A549 (cell line): ENCODE results near the gene FUT3. TPM values are rescaled to one million over a fixed set of nuclear protein-coding genes. Genes with fewer than 3 reads are reported as not detected.

Source experiments
- ATAC-seq, 2 experiments: fragments of 200-7000 bp in 1 of 2; fragments of >200 bp in 1 of 2; cut with Nextera tagmentation in 1 of 2; cut with Tn5 transposase in 1 of 2; 3 replicates each; pipeline versions ENCODE4 v1.8.0 to v1.9.1; 2018 to 2020; ENCODE audit warnings: mild to moderate bottlenecking in 1 of 2, moderate library complexity in 1 of 2
- CTCF ChIA-PET: fragments of 300-600 bp; sonication (Branson Sonifier 250); formaldehyde crosslinking; extraction: SDS; loops from one replicate; lab custom pipeline; 2021; ENCODE audit warnings: antibody characterized with exemption, inconsistent platforms; lab: Yijun Ruan, JAX
- POLR2A ChIA-PET: fragments of 350-600 bp; formaldehyde crosslinking; extraction: SDS; loops from one replicate; lab custom pipeline; 2021; ENCODE audit warnings: antibody characterized with exemption, inconsistent platforms; lab: Yijun Ruan, JAX
- DNase-seq, 2 experiments: peaks; one replicate each; pipeline versions ENCODE4 v3.0.0 to v3.0.0-alpha.2; 2011 to 2016; ENCODE audit warnings: low read depth in 1 of 2, low spot score in 1 of 2
- FAIRE-seq: peaks from 2 replicates; lab custom pipeline; 2011; peaks lifted over from hg19 to GRCh38; lab: Jason Lieb, UNC
- H3K27ac ChIP-seq, 2 experiments: fragments of >200 bp; sonication (Bioruptor Twin); formaldehyde crosslinking; 3 replicates each; pipeline ENCODE4 v1.5.1; 2016 to 2017
- H3K4me1 ChIP-seq: fragments of >200 bp; sonication (Bioruptor Twin); formaldehyde crosslinking; 3 replicates; pipeline ENCODE4 v1.6.1; 2016
- H3K4me2 ChIP-seq: fragments of >200 bp; sonication (Bioruptor Twin); formaldehyde crosslinking; 3 replicates; pipeline ENCODE4 v1.6.1; 2016
- H3K4me3 ChIP-seq: fragments of >200 bp; sonication (Bioruptor Twin); formaldehyde crosslinking; 3 replicates; pipeline ENCODE4 v1.5.1; 2016
- H3K9me3 ChIP-seq: fragments of >200 bp; sonication (Bioruptor Twin); formaldehyde crosslinking; 3 replicates; pipeline ENCODE4 v1.6.1; 2016
- BHLHE40 ChIP-seq: IDR thresholded peaks from 2 replicates; pipeline ENCODE4 v1.6.1; 2012; ENCODE audit warnings: low read depth, low read length, inconsistent platforms
- CHD4 ChIP-seq: fragments of 200-600 bp; sonication (generic); IDR thresholded peaks from 2 replicates; pipeline ENCODE4 v1.6.1; 2016; ENCODE audit warnings: antibody characterized with exemption, mild to moderate bottlenecking, borderline replicate concordance
- EHF ChIP-seq: fragments of 250-450 bp; sonication (Bioruptor Pico); IDR thresholded peaks from 2 replicates; pipeline ENCODE4 v1.5.0; 2020; ENCODE audit warnings: mild to moderate bottlenecking
- FOSB ChIP-seq: fragments of 250-450 bp; sonication (Bioruptor Pico); IDR thresholded peaks from 2 replicates; pipeline ENCODE4 v1.5.0; 2020; ENCODE audit warnings: mild to moderate bottlenecking, moderate library complexity
- FOSL2 ChIP-seq, 2 experiments: fragments of 450-650 bp in 1 of 2; fragments of >200 bp in 1 of 2; sonication (Bioruptor Twin) in 1 of 2; formaldehyde crosslinking; IDR thresholded peaks; 2 replicates each; pipeline versions ENCODE4 v1.5.0 to v1.6.1; 2016 to 2020; ENCODE audit warnings: mild to moderate bottlenecking in 1 of 2, moderate library complexity in 1 of 2
- GATA3 ChIP-seq: IDR thresholded peaks from 2 replicates; pipeline ENCODE4 v1.6.1; 2012; ENCODE audit warnings: borderline replicate concordance
- HDAC2 ChIP-seq: fragments of 200-600 bp; sonication (generic); IDR thresholded peaks from 2 replicates; pipeline ENCODE4 v1.6.1; 2016
- HES2 ChIP-seq: fragments of >200 bp; sonication (Bioruptor Twin); formaldehyde crosslinking; IDR thresholded peaks from 2 replicates; pipeline ENCODE4 v1.6.1; 2016
- HOXB5 ChIP-seq: fragments of 250-450 bp; sonication (Bioruptor Pico); IDR thresholded peaks from 2 replicates; pipeline ENCODE4 v1.5.0; 2020; ENCODE audit warnings: mild to moderate bottlenecking, moderate library complexity
- JUNB ChIP-seq: fragments of >200 bp; sonication (Bioruptor Twin); formaldehyde crosslinking; IDR thresholded peaks from 2 replicates; pipeline ENCODE4 v1.6.1; 2016
- KDM1A ChIP-seq: fragments of 200-600 bp; sonication (generic); IDR thresholded peaks from 2 replicates; pipeline ENCODE4 v1.6.1; 2016; ENCODE audit warnings: low read depth, mild to moderate bottlenecking
- MAZ ChIP-seq: fragments of 150-350 bp; IDR thresholded peaks from 2 replicates; pipeline ENCODE4 v1.6.1; 2014; ENCODE audit warnings: antibody characterized with exemption, low read depth, low read length, borderline replicate concordance
- MYC ChIP-seq: IDR thresholded peaks from 2 replicates; pipeline ENCODE4 v1.6.1; 2012; ENCODE audit warnings: mild to moderate bottlenecking, inconsistent platforms, low read length, improper control_type of control experiment, borderline replicate concordance
- POLR2AphosphoS2 ChIP-seq: conservative IDR thresholded peaks from 2 replicates; pipeline ENCODE4 v1.6.1; 2012; ENCODE audit warnings: low read length, improper control_type of control experiment, inconsistent platforms
- RARB ChIP-seq: fragments of 250-450 bp; sonication (Bioruptor Pico); IDR thresholded peaks from 2 replicates; pipeline ENCODE4 v1.8.0; 2021; ENCODE audit warnings: mild to moderate bottlenecking, moderate library complexity
- RFX5 ChIP-seq: fragments of 450-650 bp; IDR thresholded peaks from 2 replicates; pipeline ENCODE4 v1.7.1; 2014; ENCODE audit warnings: antibody characterized with exemption, mild to moderate bottlenecking, moderate library complexity
- SMC3 ChIP-seq: fragments of >200 bp; sonication (Bioruptor Twin); formaldehyde crosslinking; IDR thresholded peaks from 3 replicates; pipeline ENCODE4 v1.6.1; 2018; ENCODE audit warnings: inconsistent platforms
- SREBF2 ChIP-seq: fragments of 450-650 bp; IDR thresholded peaks from 2 replicates; pipeline ENCODE4 v1.6.1; 2014; ENCODE audit warnings: mild to moderate bottlenecking, moderate library complexity
- ZC3H11A ChIP-seq: fragments of 450-650 bp; IDR thresholded peaks from 2 replicates; pipeline ENCODE4 v1.6.1; 2014; ENCODE audit warnings: antibody characterized with exemption, mild to moderate bottlenecking
- WGBS: methylation state at CpG from one replicate; pipeline ENCODE4 v1.1.6; 2017; ENCODE audit errors: missing lambda C conversion rate; 5-methylcytosine and 5-hydroxymethylcytosine counted together
- polyA plus RNA-seq, 4 experiments: library from polyadenylated mRNA; depleted of rRNA in 3 of 4; stranded (reverse); fragments of >200 nt; fragmentation: RNase III in 1 of 4; extraction: RNeasy Plus Mini Kit Qiagen cat#74134 plus additional on column Dnase treatment in 1 of 4; gene quantifications; 2 replicates in 3 of 4; 3 replicates in 1 of 4; pipeline ENCODE4 v1.2.3, GENCODE V29; 2011 to 2017
- TF ChIP-seq, protein P1 (sequence below): fragments of 250-450 bp; sonication (Bioruptor Pico); IDR thresholded peaks from 2 replicates; pipeline ENCODE4 v1.5.0; 2021; ENCODE audit warnings: mild to moderate bottlenecking, moderate library complexity, borderline replicate concordance
- TF ChIP-seq, protein P2 (sequence below): fragments of 150-350 bp; IDR thresholded peaks from 2 replicates; pipeline ENCODE4 v1.6.1; 2014; ENCODE audit warnings: low read depth, mild to moderate bottlenecking, low read length
- TF ChIP-seq, protein P3 (sequence below): IDR thresholded peaks from 2 replicates; pipeline ENCODE4 v1.6.1; 2012

The FUT3 gene
- polyA plus RNA-seq, 2 of the 4 experiments (the other 2 are of a cell fraction) = 0.09 TPM

DNA sequence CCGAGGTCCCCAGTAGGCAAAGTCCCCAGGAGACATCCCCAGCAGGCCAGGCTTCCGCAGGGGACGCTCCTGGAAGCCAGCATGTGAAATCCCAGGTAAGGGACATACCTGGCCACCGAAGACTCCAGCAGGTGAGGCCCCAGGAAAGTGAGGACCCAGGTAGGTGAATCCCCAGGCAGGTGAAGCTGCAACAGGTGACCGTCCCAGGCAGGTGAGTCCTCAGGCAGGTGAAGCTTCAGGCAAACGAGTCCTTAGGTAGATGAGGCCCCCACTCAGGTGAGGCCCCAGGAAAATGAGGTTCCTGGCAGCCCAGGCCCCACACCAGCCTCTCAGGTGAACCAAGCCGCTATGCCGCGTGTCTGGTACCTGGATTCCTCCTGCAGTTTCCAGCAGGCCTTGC is 20.1 kb downstream of the FUT3 start:
- no peak overlapping the region for H3K4me3 ChIP-seq
- 84% methylated on average over 6 of the region's 9 CpGs for WGBS
- no peak overlapping the region for H3K4me2 ChIP-seq
- no peak for DNase-seq
- ChIA-PET POLR2A (no interaction called here), CTCF (no interaction called here)
- FAIRE-seq = no peak
- ATAC-seq = no peak
- no peaks in the 10 kb centered on the region for H3K9me3 ChIP-seq
- H3K27ac ChIP-seq = no peak overlapping the region
- H3K4me1 ChIP-seq = peaks cover 19% of the 10 kb centered on the region
- TF ChIP-seq, protein P1, sequence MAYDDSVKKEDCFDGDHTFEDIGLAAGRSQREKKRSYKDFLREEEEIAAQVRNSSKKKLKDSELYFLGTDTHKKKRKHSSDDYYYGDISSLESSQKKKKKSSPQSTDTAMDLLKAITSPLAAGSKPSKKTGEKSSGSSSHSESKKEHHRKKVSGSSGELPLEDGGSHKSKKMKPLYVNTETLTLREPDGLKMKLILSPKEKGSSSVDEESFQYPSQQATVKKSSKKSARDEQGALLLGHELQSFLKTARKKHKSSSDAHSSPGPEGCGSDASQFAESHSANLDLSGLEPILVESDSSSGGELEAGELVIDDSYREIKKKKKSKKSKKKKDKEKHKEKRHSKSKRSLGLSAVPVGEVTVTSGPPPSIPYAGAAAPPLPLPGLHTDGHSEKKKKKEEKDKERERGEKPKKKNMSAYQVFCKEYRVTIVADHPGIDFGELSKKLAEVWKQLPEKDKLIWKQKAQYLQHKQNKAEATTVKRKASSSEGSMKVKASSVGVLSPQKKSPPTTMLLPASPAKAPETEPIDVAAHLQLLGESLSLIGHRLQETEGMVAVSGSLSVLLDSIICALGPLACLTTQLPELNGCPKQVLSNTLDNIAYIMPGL (CRISPR knock-in tag) = no peak
- TF ChIP-seq RARB (no peak), HES2 (no peak), EHF (CRISPR knock-in tag) (no peak), SREBF2 (no peak), HDAC2 (no peak), CHD4 (no peak), GATA3 (no peak), SMC3 (no peak), POLR2AphosphoS2 (no peak), JUNB (no peak), FOSL2 (IDR thresholded peaks at IDR 0.05) (no peak), FOSL2 (CRISPR knock-in tag; IDR thresholded peaks at IDR 0.05) (no peak), MAZ (no peak), MYC (no peak), HOXB5 (CRISPR knock-in tag) (no peak), FOSB (no peak), ZC3H11A (no peak)
- TF ChIP-seq, protein P2, sequence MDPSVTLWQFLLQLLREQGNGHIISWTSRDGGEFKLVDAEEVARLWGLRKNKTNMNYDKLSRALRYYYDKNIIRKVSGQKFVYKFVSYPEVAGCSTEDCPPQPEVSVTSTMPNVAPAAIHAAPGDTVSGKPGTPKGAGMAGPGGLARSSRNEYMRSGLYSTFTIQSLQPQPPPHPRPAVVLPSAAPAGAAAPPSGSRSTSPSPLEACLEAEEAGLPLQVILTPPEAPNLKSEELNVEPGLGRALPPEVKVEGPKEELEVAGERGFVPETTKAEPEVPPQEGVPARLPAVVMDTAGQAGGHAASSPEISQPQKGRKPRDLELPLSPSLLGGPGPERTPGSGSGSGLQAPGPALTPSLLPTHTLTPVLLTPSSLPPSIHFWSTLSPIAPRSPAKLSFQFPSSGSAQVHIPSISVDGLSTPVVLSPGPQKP = no peak
- TF ChIP-seq, protein P3, sequence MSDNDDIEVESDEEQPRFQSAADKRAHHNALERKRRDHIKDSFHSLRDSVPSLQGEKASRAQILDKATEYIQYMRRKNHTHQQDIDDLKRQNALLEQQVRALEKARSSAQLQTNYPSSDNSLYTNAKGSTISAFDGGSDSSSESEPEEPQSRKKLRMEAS = no peak

- no peak for FAIRE-seq
- H3K4me2 ChIP-seq = no peak overlapping the region
- ATAC-seq = no peak
- ChIA-PET POLR2A (interaction anchor here (0.6 to 2.7 kb wide), 4 partner anchors 9 to 74 kb away, joined by 4 to 42 read pairs (median 14); partner anchors contain the start of genes NDUFA11, NRTN and VMAC), CTCF (interaction anchor here (0.9 to 8.5 kb wide), 4 partner anchors 25 to 63 kb away, joined by 3 to 74 read pairs (median 6); partner anchors contain the start of gene NRTN)
- no peak overlapping the region for H3K4me3 ChIP-seq
- TF ChIP-seq EHF (CRISPR knock-in tag) = no peak
- no peak for TF ChIP-seq KDM1A
- TF ChIP-seq RFX5 = no peak
- no peak for TF ChIP-seq BHLHE40
- TF ChIP-seq RARB = no peak
- DNase-seq = no peak
- WGBS = 86% methylated on average over 14 of the region's 34 CpGs
- H3K9me3 ChIP-seq = no peaks in the 10 kb centered on the region
- peaks cover 19% of the 10 kb centered on the region for H3K4me1 ChIP-seq
- H3K27ac ChIP-seq = no peak overlapping the region
Measured at GRCh38 chr19:5829567-5830310, 21.5 kb downstream of the FUT3 start.
